ENCODE data around the gene BMPR1B.

Gene BMPR1B

DNA sequence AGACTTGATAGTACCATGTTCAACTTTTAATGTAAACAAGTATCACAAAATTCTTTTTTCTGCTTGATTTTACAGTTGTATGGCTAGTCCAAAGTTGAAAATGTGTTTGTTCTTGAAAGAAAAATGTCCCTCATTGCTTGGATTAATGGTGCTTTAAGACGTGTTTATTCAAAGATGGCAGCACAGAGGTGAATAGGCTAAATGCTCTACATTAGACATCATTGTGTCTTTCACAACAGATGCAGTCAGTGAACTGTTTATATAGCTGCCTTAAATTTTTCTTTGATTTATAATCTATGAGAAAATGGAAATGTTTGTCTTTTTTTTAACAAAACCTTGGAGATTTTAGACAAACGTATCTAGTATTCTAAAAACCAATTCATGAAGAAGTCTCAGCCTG, 137.3 kb downstream of the BMPR1B start:
- no peak overlapping the region for H3K27ac ChIP-seq
- no peak for DNase-seq (ENCODE audit: low read depth, low spot score)

DNA sequence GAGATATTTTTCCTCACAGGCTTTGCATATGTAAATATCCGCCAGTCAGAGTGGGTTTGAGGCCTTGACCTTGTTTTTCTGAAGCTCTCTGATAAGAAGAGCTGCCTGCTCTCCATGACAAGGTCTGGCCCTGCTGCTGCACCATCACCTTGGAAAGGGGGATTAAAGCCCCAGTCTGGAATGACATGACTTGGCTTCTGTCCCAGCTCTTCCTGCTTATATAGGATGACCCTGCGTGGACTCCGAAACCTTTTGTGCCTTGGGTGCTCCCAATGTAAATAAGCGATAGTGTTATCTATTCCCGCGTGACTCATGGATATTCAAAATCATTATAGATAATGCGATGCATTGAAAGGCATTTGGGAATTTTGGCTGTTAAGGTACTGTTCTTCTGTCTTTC, 139.3 kb downstream of the BMPR1B start:
- no peak overlapping the region for H3K27ac ChIP-seq
- DNase-seq (ENCODE audit: low read depth, low spot score): no peak

DNA sequence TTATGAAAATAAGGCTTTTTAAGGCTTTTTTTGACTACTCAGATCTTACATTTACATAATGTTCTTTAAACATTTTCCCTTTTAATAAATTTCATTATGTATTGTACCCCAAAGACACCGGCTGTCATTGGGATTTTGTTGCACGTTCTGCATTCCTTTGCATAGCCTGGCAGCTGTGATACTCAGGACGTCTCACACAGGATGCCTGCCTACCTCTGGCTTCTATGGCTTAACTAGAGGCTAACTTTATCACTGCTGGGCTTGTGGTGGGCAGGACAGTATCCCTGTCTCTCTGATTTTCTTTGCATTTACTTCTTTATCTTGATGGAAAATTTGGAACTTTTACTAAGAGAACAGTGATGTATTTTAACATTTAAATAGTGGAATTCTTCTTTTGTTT, 147.8 kb downstream of the BMPR1B start:
- DNase-seq (ENCODE audit: low read depth, low spot score): no peak
- no peak overlapping the region for H3K27ac ChIP-seq

DNA sequence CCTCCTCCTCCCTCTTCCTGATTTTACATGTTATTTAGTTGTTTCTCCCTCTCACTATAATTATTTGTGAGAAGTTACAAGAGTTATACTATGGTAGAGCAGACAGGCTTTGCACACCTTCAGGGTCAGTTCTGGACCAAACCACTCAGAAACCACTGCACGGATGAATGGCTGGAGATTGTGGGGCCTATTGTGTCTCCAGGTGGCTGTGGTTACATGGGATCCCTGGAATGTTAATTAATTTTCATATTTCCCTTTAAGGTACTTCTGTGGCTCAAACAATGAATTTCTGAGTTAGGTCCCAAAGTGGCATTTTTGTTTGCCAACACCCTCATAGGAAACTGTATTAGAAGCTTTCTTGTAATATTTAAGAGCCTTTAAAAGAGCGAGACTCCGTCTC, 151.9 kb downstream of the BMPR1B start:
- DNase-seq (ENCODE audit: low read depth, low spot score): no peak
- H3K27ac ChIP-seq: no peak overlapping the region

DNA sequence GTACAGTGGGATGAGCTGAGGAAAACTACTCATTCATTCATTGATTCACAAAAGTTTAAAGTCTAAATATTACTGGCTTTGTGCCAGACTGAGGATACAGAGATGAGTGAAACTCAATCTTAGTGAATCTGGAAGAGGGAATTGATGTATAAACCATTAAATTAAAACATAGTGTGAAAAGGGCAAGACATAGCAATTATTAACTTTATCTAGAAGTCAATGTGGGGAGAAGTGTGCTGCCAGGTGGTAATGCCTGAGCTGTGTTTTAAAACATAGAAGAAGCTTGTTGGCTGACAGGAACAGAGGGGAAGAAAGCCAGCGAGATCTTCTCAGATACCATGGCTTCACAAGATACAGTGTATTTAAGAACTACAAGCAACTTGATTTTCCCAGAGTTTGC, 153.4 kb downstream of the BMPR1B start:
- no peak overlapping the region for H3K27ac ChIP-seq
- DNase-seq (ENCODE audit: low read depth, low spot score): no peak

DNA sequence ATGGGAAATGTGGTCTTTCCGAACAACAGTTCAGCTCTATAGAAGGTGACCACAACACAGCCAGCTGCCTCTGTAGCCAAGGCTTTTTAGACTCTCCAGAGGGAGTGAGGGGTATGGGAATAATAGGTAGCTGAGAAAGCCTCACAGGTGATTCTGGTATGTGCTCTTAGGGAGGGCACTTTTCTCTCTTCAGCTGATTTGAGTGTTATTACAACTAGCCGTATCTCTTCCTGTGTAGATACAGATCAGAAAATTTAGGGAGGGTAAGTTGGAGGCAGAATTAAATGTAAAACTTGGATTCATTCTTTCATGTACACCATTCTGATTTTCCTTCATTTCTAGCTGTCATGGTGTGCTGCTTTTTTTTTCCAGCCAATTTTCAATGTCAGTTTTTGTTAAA, 154.9 kb downstream of the BMPR1B start:
- no peak overlapping the region for H3K27ac ChIP-seq
- DNase-seq (ENCODE audit: low read depth, low spot score): no peak

DNA sequence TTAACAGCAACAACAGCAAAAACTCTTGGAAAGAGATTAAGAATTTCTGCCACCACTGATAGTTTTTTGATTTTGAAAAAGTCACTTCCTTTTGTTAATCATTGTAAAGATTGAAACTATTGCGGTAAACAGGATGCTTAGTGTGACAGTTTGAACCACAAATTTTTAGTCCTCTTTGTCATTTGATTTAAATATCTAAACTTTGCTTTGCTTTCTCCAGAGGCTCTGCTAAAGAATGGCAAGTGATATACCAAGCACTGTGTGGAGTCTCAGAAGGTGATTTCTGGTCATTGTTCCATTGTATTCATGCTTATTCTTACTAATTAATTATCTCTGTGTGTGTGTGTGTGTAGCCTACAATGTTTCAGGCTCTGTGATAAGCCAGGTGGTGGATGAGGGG, 155.6 kb downstream of the BMPR1B start:
- no peak overlapping the region for H3K27ac ChIP-seq
- no peak for DNase-seq (ENCODE audit: low read depth, low spot score)

DNA sequence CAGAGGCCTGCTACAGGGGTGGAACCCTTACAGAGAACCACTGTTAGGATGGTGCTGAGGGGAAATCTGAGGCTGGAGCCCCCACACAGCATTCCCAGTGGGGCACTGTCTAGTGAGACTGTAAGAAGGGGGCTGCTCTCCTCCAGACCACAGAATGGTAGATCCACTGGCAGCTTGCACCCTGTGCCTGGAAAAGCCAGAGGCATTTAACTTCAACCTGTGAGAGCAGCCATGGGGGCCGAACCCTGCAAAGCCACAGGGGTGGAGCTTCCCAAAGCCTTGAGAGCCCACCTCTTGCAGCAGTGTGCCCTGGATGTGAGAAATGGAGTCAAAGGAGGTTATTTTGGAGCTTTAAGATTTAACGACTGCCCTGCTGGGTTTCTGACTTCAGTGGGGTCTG, 159.4 kb downstream of the BMPR1B start:
- DNase-seq (ENCODE audit: low read depth, low spot score): no peak
- no peak overlapping the region for H3K27ac ChIP-seq

DNA sequence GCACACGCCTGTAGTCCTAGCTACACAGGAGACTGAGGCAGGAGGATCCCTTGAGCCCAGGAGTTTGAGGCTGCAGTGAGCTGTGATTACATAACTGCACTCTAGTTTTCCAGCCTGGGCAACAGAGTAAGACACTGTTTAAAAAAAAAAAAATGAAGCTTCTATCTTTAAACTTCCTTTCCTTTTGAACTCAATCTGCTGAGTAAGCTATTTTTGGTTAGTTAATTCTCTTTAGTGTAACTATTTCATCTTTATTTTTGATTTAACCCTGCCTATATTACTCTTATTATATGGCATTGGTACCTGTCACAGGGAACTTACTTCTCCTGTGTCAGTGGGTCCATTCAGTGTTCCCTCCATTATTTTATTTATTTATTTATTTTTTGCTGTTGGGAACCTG, 160.8 kb downstream of the BMPR1B start:
- no peak for DNase-seq (ENCODE audit: low read depth, low spot score)
- H3K27ac ChIP-seq: no peak overlapping the region

DNA sequence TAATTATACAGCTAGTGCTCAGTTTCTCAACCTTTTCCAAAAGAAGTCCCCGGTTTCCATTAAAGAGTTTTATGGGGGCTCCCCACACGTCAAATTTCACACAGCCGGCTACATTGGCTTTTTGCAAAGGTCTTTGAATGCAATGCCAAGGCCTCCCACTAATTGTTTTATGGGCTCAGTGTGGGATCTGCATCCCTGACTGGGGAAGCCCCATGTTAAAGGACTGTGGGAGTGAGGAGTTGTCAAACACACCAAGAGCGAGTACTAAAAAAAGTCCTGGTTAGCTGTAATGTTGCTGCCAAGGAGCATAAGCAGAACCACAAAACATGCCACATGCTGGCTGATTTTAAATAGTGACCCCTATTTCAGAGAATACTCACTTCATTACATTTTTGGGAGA, 162.6 kb downstream of the BMPR1B start:
- H3K27ac ChIP-seq: no peak overlapping the region
- no peak for DNase-seq (ENCODE audit: low read depth, low spot score)

DNA sequence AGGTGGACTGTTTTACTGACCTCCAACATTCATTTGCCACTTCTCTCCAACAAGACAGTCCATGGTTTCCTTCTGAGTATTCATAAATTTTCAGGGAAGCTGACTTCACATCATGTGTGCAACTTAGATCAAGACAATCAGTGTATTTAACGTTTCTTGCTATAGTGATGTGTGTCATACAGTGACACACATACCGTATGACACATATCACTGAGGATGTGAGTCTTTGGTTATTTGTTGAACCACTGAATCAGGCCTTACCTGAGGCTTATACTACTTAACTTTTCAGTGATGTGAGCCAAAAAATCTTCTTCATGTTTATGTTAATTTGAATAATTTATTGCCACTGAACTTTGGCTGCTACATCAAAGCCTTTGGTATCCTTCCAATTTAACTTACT, 166.8 kb downstream of the BMPR1B start:
- H3K27ac ChIP-seq: peak overlapping the region; percentile 19
- peak; percentile 55 for DNase-seq (ENCODE audit: low read depth, low spot score)

DNA sequence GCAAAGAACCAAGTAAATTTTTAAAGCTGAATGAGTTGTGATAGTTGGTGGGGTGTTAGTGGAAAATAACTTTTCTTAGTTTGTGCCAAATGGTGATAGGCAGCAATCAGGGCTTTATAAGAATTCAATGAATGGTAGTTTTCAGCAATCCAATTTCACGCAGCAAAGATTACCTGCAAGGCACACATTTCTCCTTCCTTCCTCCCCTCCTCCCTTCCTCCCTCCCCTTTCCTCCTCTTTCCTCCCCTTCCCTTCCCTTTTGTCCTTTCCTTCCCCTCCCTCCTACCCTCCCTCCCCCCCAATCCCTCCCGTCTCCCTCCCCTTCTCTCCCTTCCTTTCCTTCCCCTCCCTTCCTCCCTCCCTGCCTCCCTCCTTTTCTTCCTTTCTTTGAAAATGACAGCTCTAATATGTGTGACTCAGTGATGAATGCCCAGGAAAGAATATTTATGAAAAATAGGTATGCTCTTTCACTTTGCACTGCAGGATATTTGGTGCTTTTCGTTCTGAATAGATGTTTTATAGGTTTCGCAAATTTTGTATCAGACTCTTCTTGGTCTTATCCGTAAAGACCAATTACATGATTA, 168.1 kb downstream of the BMPR1B start:
- no peak for DNase-seq (ENCODE audit: low read depth, low spot score)
- H3K27ac ChIP-seq: no peak overlapping the region

DNA sequence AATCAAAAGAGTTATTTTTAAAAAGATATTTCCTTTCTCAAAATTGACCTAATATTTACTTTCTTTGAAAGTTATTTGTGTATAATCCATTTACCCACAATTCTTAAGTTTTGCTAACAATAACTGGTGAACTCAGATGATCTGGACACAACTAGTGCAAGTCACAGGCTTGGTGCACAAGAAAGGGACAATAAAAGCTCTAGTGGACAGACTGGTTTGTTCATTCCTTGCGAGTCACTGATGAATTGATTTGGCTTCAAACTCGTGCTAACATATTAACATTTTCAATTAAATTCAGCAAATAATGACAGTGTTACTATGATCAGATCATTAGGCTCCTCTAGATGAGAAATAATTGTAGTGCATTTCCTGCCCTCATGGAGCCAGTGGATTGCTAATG, 169.2 kb downstream of the BMPR1B start:
- no peak for DNase-seq (ENCODE audit: low read depth, low spot score)
- H3K27ac ChIP-seq: no peak overlapping the region

DNA sequence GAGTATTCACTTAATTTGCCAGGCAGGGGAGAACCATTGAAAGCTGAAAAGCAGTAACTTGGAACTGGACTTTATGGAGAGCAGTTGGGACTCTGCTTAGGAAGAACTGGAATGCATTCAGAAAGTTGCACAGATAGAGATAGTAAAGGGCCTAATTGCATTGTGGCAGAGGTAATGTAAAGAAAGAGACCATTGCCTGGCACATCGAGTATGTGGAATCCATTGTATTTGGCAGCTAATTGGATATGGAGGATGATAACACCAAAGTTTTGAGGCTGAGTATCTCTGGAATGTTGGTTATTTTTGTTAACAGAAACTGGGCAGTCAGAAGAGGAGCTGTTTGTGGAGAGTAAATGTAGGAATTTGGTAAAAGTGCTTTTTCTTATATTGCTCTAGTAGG, 169.9 kb downstream of the BMPR1B start:
- H3K27ac ChIP-seq: no peak overlapping the region
- DNase-seq (ENCODE audit: low read depth, low spot score): no peak

DNA sequence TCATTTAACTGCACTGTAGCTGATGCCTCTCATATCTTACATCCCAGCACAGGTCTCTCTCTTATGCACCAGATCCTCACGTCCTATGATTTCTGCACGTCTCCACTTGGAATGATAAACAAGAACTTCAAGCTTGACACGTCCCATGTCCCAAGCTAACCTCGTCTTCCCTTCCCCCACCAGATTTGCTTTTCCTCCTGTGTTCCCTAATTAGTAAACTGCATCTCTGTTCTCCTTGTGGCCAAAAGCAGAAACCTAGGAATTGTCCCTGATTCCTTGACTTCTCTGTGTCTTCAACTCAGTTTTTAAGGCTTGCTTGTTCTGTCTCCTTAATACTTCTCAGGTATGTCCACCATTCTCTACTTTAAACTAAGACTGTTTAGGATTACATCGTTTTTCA, 171.9 kb downstream of the BMPR1B start:
- H3K27ac ChIP-seq: no peak overlapping the region
- no peak for DNase-seq (ENCODE audit: low read depth, low spot score)

DNA sequence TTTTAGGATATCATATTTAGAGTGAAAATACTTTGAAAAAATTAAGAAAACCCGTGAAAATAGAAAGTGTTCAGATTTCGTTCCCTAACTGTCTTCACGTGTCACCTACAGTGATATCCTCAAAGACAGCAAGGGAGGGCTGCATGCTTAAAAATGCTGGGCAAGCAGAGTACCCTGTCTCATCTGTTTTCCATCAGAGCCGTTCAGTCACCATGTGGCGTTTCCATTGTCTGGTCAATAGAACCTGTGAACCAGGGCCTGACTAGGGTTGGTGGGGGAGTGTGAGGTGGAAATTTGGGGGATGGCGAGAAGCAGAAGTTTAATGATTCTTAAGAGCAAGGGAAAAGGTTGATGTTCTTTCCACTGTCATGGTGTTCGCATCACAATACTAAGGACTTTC, 173.9 kb downstream of the BMPR1B start:
- H3K27ac ChIP-seq: no peak overlapping the region
- DNase-seq (ENCODE audit: low read depth, low spot score): no peak

DNA sequence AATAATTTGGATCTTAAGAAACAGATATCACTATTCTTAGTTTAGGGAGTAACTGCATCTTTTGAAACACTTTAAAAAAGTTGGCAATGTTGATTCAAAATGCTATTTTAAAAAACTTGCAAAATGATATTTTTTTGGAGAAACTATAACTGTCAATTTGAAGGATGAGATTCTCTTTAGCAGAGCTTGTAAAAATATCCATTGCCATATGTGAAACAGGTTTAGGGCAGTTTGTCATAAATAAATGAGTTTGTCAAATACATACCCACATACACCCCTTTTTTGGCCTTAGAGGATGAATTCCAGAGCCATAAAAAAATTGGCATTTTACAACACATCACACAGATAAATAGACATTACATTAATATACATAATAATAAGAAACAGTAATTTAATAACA, 174.6 kb downstream of the BMPR1B start:
- no peak for DNase-seq (ENCODE audit: low read depth, low spot score)
- H3K27ac ChIP-seq: no peak overlapping the region

DNA sequence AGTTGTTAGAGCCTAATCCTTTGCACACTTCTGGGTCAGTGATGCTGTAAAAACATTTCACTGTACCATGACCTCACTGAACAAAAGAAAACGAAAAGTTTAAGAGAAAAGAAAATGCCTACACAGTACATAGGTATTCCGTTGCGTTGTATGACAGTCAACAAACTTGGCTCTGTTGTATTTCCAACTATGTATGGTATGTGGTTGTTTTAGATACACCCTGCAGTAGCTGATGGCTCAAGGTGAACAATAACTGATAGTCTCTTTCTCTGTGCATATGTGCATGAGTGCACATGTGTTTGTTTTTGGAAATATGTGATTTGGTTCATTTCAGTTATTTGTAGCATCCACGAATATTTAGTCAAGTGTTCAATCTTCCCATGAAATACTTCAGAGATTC, 176.0 kb downstream of the BMPR1B start:
- no peak for DNase-seq (ENCODE audit: low read depth, low spot score)
- peak overlapping the region; percentile 7 for H3K27ac ChIP-seq

DNA sequence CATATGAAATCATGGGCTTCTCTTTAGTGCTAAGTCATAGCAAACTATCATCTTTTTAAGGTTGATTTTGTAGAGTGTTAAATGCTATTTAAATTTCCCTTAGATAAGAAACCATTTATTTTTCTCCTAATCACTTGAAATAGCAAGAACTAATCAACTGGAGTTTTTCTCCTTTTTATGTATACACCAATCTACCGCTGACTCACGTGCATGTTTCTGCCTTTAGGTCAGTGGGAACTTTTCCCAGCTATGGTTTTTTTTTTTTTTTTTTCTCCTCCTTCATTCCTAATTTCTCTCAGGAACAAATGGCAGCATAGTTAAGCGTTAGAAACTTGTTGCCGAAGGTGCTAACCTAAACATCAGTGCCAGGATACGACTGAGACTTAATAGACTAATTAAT, 176.4 kb downstream of the BMPR1B start:
- peak overlapping the region; percentile 7 for H3K27ac ChIP-seq
- no peak for DNase-seq (ENCODE audit: low read depth, low spot score)

DNA sequence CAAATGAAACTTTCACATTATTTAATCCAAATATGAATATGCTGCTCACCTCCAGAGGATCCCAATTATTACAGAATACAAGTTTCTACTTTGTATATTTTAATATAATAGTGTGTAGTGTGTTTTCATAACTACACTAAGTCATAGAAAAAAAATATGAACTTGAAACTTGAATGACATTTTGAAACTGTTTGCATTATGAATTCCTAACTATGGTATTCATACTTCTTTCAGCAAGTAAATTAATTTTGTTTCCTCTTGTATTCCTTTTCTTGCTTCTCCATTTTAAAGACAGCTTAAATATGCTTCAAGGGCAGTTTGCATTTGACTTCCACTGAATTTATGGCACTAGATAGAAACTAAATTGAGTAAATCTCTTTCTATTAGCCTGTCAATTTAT, 177.1 kb downstream of the BMPR1B start:
- no peak for DNase-seq (ENCODE audit: low read depth, low spot score)
- H3K27ac ChIP-seq: peak overlapping the region; percentile 7

DNA sequence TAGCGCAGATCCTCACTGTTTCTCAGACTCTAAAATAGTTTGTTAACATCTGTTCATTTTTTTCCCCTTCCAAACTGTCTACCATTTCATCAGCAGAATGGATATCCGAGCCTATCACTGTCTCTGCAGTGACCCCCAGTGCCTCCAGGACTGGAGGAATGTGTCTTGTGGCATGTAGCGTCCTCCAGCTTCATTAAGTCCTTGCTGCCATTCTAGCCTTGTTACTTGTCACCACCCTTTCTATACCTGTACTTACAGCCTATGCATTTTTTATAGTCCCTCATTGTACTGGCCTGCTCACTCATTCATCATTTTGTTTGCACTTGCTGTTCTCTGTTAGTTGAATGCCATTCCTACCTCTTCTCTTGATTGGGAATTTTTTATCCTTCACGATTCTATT, 179.1 kb downstream of the BMPR1B start:
- H3K27ac ChIP-seq: no peak overlapping the region
- no peak for DNase-seq (ENCODE audit: low read depth, low spot score)

DNA sequence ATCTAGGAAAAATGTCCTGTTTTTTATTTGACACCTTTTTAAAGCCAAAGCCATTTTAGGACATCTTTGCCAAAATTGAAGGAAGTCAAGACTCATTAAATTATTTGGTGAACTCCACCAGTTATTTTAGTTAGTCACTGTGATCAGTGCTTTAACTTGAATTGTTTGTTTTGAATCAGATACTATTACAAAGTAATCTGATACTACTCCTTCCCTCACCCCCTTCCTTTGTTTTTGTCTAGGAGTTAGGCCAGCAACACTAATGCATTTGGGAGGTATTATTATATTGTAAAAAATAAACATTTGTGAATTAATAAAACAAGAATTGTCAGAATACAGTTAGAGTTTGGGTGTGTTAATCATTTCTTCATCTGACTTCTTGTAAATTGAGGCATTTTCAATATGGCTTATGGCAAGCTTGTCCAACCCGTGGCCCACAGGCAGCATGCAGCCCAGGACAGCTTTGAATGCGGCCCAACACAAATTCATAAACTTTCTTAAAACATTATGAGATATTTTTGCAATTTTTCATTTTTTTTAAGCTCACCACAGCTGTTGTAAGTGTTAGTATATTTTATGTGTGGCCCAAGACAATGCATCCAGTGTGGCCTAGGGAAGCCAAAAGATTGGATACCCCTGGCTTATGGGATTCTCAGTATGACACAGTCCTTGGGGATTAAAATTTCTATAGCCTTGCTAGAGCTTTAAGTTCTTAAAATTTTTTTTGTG, 182.2 kb downstream of the BMPR1B start:
- no peak for DNase-seq (ENCODE audit: low read depth, low spot score)
- no peak overlapping the region for H3K27ac ChIP-seq

All from epithelial cell of prostate (primary cell).